ENCODE results near the gene CTNNA2.

DNA sequence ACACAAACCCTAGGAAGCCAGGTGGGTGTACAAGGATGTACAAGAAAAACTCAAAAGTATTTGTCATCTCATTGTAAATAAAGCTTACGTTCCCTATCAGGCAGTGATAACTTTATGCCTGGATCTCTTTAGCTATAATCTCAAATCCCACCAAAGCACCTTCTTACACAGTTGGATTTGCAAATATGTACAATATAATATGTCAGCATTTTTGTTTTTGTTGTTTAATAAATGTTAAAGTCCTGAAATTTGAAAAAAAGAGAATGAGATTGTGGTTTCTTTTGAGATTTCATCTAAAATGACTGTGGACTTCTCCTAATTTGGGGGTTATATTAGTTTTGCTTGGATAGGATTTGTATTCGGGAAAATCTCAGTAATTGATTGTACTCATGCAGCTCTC, 709.8 kb downstream of the CTNNA2 start:
- TF ChIP-seq, protein P1, sequence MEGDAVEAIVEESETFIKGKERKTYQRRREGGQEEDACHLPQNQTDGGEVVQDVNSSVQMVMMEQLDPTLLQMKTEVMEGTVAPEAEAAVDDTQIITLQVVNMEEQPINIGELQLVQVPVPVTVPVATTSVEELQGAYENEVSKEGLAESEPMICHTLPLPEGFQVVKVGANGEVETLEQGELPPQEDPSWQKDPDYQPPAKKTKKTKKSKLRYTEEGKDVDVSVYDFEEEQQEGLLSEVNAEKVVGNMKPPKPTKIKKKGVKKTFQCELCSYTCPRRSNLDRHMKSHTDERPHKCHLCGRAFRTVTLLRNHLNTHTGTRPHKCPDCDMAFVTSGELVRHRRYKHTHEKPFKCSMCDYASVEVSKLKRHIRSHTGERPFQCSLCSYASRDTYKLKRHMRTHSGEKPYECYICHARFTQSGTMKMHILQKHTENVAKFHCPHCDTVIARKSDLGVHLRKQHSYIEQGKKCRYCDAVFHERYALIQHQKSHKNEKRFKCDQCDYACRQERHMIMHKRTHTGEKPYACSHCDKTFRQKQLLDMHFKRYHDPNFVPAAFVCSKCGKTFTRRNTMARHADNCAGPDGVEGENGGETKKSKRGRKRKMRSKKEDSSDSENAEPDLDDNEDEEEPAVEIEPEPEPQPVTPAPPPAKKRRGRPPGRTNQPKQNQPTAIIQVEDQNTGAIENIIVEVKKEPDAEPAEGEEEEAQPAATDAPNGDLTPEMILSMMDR (IDR thresholded peaks at IDR 0.05; ENCODE audit: low read depth, low read length): no peak
- no peak for TF ChIP-seq EZH2phosphoT487 (IDR thresholded peaks at IDR 0.05; ENCODE audit: low read depth)

All from OCI-LY3 (cell line).